GM18868 (cell line): ENCODE data around the gene PHYKPL.
"Not testable (repeated sequence)": the region's sequence is repeated elsewhere in the genome, so short reads cannot be mapped to it uniquely, and the experiment has no call there.

Experiments used
- ATAC-seq: cut with Tn5 transposase; IDR thresholded peaks from one replicate; pipeline ENCODE4 v1.9.1; 2021; ENCODE audit warnings: mild to moderate bottlenecking, moderate library complexity; ENCODE audit not compliant: unreplicated experiment

PHYKPL gene

GRCh38 chr5:178265746-178266145 lies 33.1 kb upstream of the PHYKPL start:
- ATAC-seq = no peak

GRCh38 chr5:178264044-178264443 lies 31.4 kb upstream of the PHYKPL start:
- ATAC-seq = no peak

- no peak for ATAC-seq
These were observed 29.3 kb upstream of the PHYKPL start for GRCh38 chr5:178261666-178262600.

- ATAC-seq = no peak
These were observed 27.3 kb upstream of the PHYKPL start for GRCh38 chr5:178259623-178260536.

- no peak for ATAC-seq
These were observed 25.0 kb upstream of the PHYKPL start for GRCh38 chr5:178257650-178258049.

GRCh38 chr5:178256746-178257145 lies 24.1 kb upstream of the PHYKPL start:
- no peak for ATAC-seq

GRCh38 chr5:178253632-178254031 lies 21.0 kb upstream of the PHYKPL start:
- ATAC-seq = not testable (repeated sequence)

- ATAC-seq = no peak
These were observed 19.7 kb upstream of the PHYKPL start for GRCh38 chr5:178252258-178252657.

- no peak for ATAC-seq
These were observed 17.7 kb upstream of the PHYKPL start for GRCh38 chr5:178250263-178250662.

GRCh38 chr5:178249191-178249989 lies 16.8 kb upstream of the PHYKPL start:
- no peak for ATAC-seq

GRCh38 chr5:178248750-178249149 lies 16.1 kb upstream of the PHYKPL start:
- ATAC-seq = no peak

- ATAC-seq = no peak
These were observed 15.2 kb upstream of the PHYKPL start for GRCh38 chr5:178247481-178248456.

- ATAC-seq = no peak
These were observed 14.2 kb upstream of the PHYKPL start for GRCh38 chr5:178246624-178247279.

- ATAC-seq = no peak
These were observed 12.8 kb upstream of the PHYKPL start for GRCh38 chr5:178245389-178245788.

- no peak for ATAC-seq
These were observed 12.0 kb upstream of the PHYKPL start for GRCh38 chr5:178244576-178244975.

GRCh38 chr5:178242416-178242815 lies 9.8 kb upstream of the PHYKPL start:
- ATAC-seq = no peak

GRCh38 chr5:178241688-178242231 lies 9.2 kb upstream of the PHYKPL start:
- no peak for ATAC-seq

GRCh38 chr5:178241231-178241663 lies 8.6 kb upstream of the PHYKPL start:
- no peak for ATAC-seq

- ATAC-seq = no peak
These were observed 8.2 kb upstream of the PHYKPL start for GRCh38 chr5:178240766-178241165.
